Measurements from ENCODE around the gene UPK2. TPM values are rescaled to one million over a fixed set of nuclear protein-coding genes. Genes with fewer than 3 reads are reported as not detected.
A peak's percentile ranks its signal among the peaks of the same experiment; 100 is the strongest.

Gene UPK2
- total and polyA plus RNA-seq, 10 of the 15 experiments (the other 5 are each of a cell fraction or from before 2014, with no cell fraction given), result 0.07 to 1.0 (median 0.31) TPM; not detected in 7

- DNase-seq (ENCODE audit: low read depth, low spot score), result no peak
- in situ Hi-C loops (cut with MboI) (no loop called here), intact Hi-C loops (cut with micrococcal nuclease; ENCODE audit: unreplicated experiment) (no loop called here)
- Histone ChIP-seq H4K20me1 (ENCODE audit: control insufficient read depth, insufficient read depth) (no peaks in the 10 kb centered on the region), H2AFZ (ENCODE audit: control insufficient read depth, low read depth, low read length) (peak overlapping the region; percentile 73), H3K27me3 (replicated peaks in 1 of 2; ENCODE audit: control insufficient read depth in 2 of 2, insufficient read depth in 2 of 2, low read length in 1 of 2) (no peaks in the 10 kb centered on the region), H3K27ac (ENCODE audit: control insufficient read depth, insufficient read depth) (peak overlapping the region; percentile 72), H3K4me2 (ENCODE audit: control insufficient read depth, insufficient read depth) (peak overlapping the region; percentile 97), H3K79me2 (ENCODE audit: control insufficient read depth, insufficient read depth, low read length) (peaks cover 39% of the 10 kb centered on the region), H3K36me3 (ENCODE audit: control insufficient read depth in 2 of 2, insufficient read depth in 2 of 2, low read length in 1 of 2) (no peaks in the 10 kb centered on the region), H3K4me3 (peak overlapping the region; percentile 93), H3K9me3 (replicated peaks; ENCODE audit: control insufficient read depth, insufficient read depth, low read length) (no peaks in the 10 kb centered on the region), H3K9ac (ENCODE audit: control insufficient read depth, insufficient read depth, low read length) (peak overlapping the region; percentile 72), H3K4me1 (ENCODE audit: control insufficient read depth, insufficient read depth, low read length) (peaks cover 25% of the 10 kb centered on the region)
- POLR2A ChIA-PET, result interaction anchor here (0.8 to 6.3 kb wide), 5 partner anchors 11 to 155 kb away, joined by 3 to 105 read pairs (median 3); no protein-coding TSS in a partner anchor
- RAD21 ChIA-PET (ENCODE audit: unreplicated experiment), result interaction anchor here (0.6 to 8.8 kb wide), 7 partner anchors 12 to 137 kb away, joined by 3 to 169 read pairs (median 4); partner anchors contain the start of gene DDX6
- no peak for TF ChIP-seq KLF5 (IDR thresholded peaks at IDR 0.05; ENCODE audit: partially characterized antibody)
- no peak for TF ChIP-seq STAT3 (IDR thresholded peaks at IDR 0.05; ENCODE audit: low read depth, low read length)
- no peak for TF ChIP-seq RCOR1 (conservative IDR thresholded peaks at IDR 0.05; ENCODE audit: low read depth, low read length)
- no peak for TF ChIP-seq RUNX3 (IDR thresholded peaks at IDR 0.05; ENCODE audit: low read length)
- TF ChIP-seq ZNF384 (IDR thresholded peaks at IDR 0.05; ENCODE audit: borderline replicate concordance, low read depth, low read length), result no peak
- no peak for TF ChIP-seq USF2 (IDR thresholded peaks at IDR 0.05; ENCODE audit: borderline replicate concordance, low read depth, low read length)
- TF ChIP-seq BHLHE40 (IDR thresholded peaks at IDR 0.05; ENCODE audit: borderline replicate concordance in 1 of 2, low read depth in 2 of 2, low read length in 1 of 2), result no peak
- TF ChIP-seq ATF2 (IDR thresholded peaks at IDR 0.05; ENCODE audit: low read length), result no peak
- CTCF ChIA-PET, result interaction anchor here (0.6 to 11.6 kb wide), 10 partner anchors 9 to 234 kb away, joined by 3 to 330 read pairs (median 4); no protein-coding TSS in a partner anchor
- ATAC-seq, result no peak
- BruUV-seq (replicated peaks), result no TSS peak
- SMC1A ChIA-PET (ENCODE audit: uncharacterized antibody, unreplicated experiment), result interaction anchor here (0.6 to 12.9 kb wide), 8 partner anchors 9 to 132 kb away, joined by 3 to 185 read pairs (median 4); partner anchors contain the start of gene CXCR5
- peak; percentile 61 for FAIRE-seq
- WGBS (ENCODE audit: insufficient coverage, insufficient replicate concordance, low lambda C conversion rate, missing lambda C conversion rate), result 28% methylated on average over 7 of the region's 7 CpGs
Observed at GRCh38 chr11:118923721-118924587, 32.1 kb upstream of the UPK2 start.
